Cardiac muscle cell (in vitro differentiated cells and primary cell): ENCODE results near the gene THSD7A. TPM values are rescaled to one million over a fixed set of nuclear protein-coding genes. Genes with fewer than 3 reads are reported as not detected.
A peak's percentile ranks its signal among the peaks of the same experiment; 100 is the strongest.

Source experiments
- DNase-seq, 2 donors: peaks; one replicate each; pipeline versions ENCODE4 v3.0.0 to v3.0.0-alpha.2; 2010 to 2017; ENCODE audit warnings: low read depth in 1 of 2, low spot score in 1 of 2
- H3K27ac ChIP-seq: fragments of 200-600 bp; sonication (generic); 2 replicates; pipeline ENCODE4 v1.5.1; 2016
- H3K27me3 ChIP-seq: fragments of 200-600 bp; sonication (generic); 2 replicates; pipeline ENCODE4 v1.6.0; 2016; ENCODE audit warnings: control low read depth
- H3K36me3 ChIP-seq: fragments of 200-600 bp; sonication (generic); 2 replicates; pipeline ENCODE4 v1.5.1; 2016; ENCODE audit warnings: control low read depth
- H3K4me1 ChIP-seq: fragments of 200-600 bp; sonication (generic); 2 replicates; pipeline ENCODE4 v1.8.1; 2017; ENCODE audit warnings: low read depth, mild to moderate bottlenecking, mixed run types
- H3K4me3 ChIP-seq: fragments of 200-600 bp; sonication (generic); 2 replicates; pipeline ENCODE4 v1.5.1; 2016; ENCODE audit warnings: mild to moderate bottlenecking
- H3K9me3 ChIP-seq: fragments of 200-600 bp; sonication (generic); 2 replicates; pipeline ENCODE4 v1.5.1; 2017; ENCODE audit warnings: low read depth, mild to moderate bottlenecking, control low read depth
- CTCF ChIP-seq: IDR thresholded peaks from 2 replicates; pipeline ENCODE4 v1.5.1; 2012; ENCODE audit warnings: low read depth, mild to moderate bottlenecking, low read length
- polyA plus RNA-seq: library from polyadenylated mRNA; unstranded; fragments of >200 nt; fragmentation: Nextera tagmentation; extraction: Ambion mirVana; gene quantifications from 2 replicates; pipeline ENCODE4 v1.2.1, GENCODE V29; 2016
- total RNA-seq: library from RNA; depleted of rRNA; stranded (reverse); fragments of >200 nt; gene quantifications from 2 replicates; pipeline ENCODE4 v1.2.3, GENCODE V29; 2016

THSD7A gene
- total and polyA plus RNA-seq, 2 experiments from 2014 or later, result 1.5 to 3.7 TPM

- no peak overlapping the region for H3K4me3 ChIP-seq
- H3K27ac ChIP-seq, result peak overlapping the region; percentile 78
- H3K27me3 ChIP-seq, result no peaks in the 10 kb centered on the region
- TF ChIP-seq CTCF, result no peak
- H3K36me3 ChIP-seq, result no peaks in the 10 kb centered on the region
- H3K4me1 ChIP-seq, result peaks cover 25% of the 10 kb centered on the region
- DNase-seq, result peak in 1 of 2 donors; percentile 48
- no peaks in the 10 kb centered on the region for H3K9me3 ChIP-seq
These were observed 163.3 kb downstream of the THSD7A start for GRCh38 chr7:11668727-11669126.

- Histone ChIP-seq H3K9me3 (no peaks in the 10 kb centered on the region), H3K4me3 (no peak overlapping the region), H3K27me3 (no peaks in the 10 kb centered on the region), H3K27ac (peak overlapping the region; percentile 78), H3K36me3 (no peaks in the 10 kb centered on the region), H3K4me1 (peaks cover 25% of the 10 kb centered on the region)
- DNase-seq, result peak in 1 of 2 donors; percentile 28
- TF ChIP-seq CTCF, result no peak
These were observed 164.2 kb downstream of the THSD7A start for GRCh38 chr7:11667810-11668185.

- DNase-seq, result no peak
- Histone ChIP-seq H3K4me3 (no peak overlapping the region), H3K36me3 (no peaks in the 10 kb centered on the region), H3K9me3 (no peaks in the 10 kb centered on the region), H3K27me3 (no peaks in the 10 kb centered on the region), H3K27ac (peak overlapping the region; percentile 78), H3K4me1 (peaks cover 25% of the 10 kb centered on the region)
- no peak for TF ChIP-seq CTCF
These were observed 164.8 kb downstream of the THSD7A start for GRCh38 chr7:11667071-11667809.

GRCh38 chr7:11665357-11665756 is 166.6 kb downstream of the THSD7A start:
- Histone ChIP-seq H3K4me3 (no peak overlapping the region), H3K4me1 (peaks cover 25% of the 10 kb centered on the region), H3K27me3 (no peaks in the 10 kb centered on the region), H3K27ac (no peak overlapping the region), H3K9me3 (no peaks in the 10 kb centered on the region), H3K36me3 (no peaks in the 10 kb centered on the region)
- TF ChIP-seq CTCF, result no peak
- DNase-seq, result no peak

- H3K4me3 ChIP-seq, result no peak overlapping the region
- H3K4me1 ChIP-seq, result no peaks in the 10 kb centered on the region
- H3K27ac ChIP-seq, result no peak overlapping the region
- H3K36me3 ChIP-seq, result no peaks in the 10 kb centered on the region
- no peaks in the 10 kb centered on the region for H3K9me3 ChIP-seq
- no peak for DNase-seq
- TF ChIP-seq CTCF, result no peak
- no peaks in the 10 kb centered on the region for H3K27me3 ChIP-seq
These were observed 176.4 kb downstream of the THSD7A start for GRCh38 chr7:11655642-11656041.
